Neuronal stem cell (in vitro differentiated cells): Measurements from ENCODE around the gene TBXA2R.
"Not testable (repeated sequence)": the region's sequence is repeated elsewhere in the genome, so short reads cannot be mapped to it uniquely, and the experiment has no call there.

Experiments used
- DNase-seq: peaks from one replicate; pipeline ENCODE4 v3.0.0-alpha.2; 2013; ENCODE audit warnings: low spot score
- H2AFZ ChIP-seq: one replicate; pipeline ENCODE4 v1.6.1; 2013; ENCODE audit warnings: mild to moderate bottlenecking, low read length, inconsistent platforms
- H2AK5ac ChIP-seq: 2 replicates; pipeline ENCODE4 v1.6.1; 2013; ENCODE audit warnings: low read depth, mild to moderate bottlenecking, inconsistent platforms, low read length, moderate library complexity, mixed read lengths
- H2BK120ac ChIP-seq: 2 replicates; pipeline ENCODE4 v1.6.1; 2013; ENCODE audit warnings: low read depth, mild to moderate bottlenecking, inconsistent platforms, low read length, moderate library complexity, mixed read lengths
- H2BK12ac ChIP-seq: one replicate; pipeline ENCODE4 v1.6.1; 2013; ENCODE audit warnings: low read length, inconsistent platforms
- H2BK15ac ChIP-seq: 2 replicates; pipeline ENCODE4 v1.6.1; 2013; ENCODE audit warnings: mild to moderate bottlenecking, low read length, inconsistent platforms, mixed read lengths
- H2BK5ac ChIP-seq: one replicate; pipeline ENCODE4 v1.6.1; 2013; ENCODE audit warnings: inconsistent platforms, mild to moderate bottlenecking, low read length, moderate library complexity
- H3K14ac ChIP-seq: one replicate; pipeline ENCODE4 v1.6.1; 2013; ENCODE audit warnings: low read length, inconsistent platforms
- H3K18ac ChIP-seq: 2 replicates; pipeline ENCODE4 v1.6.1; 2013; ENCODE audit warnings: low read length, inconsistent platforms
- H3K23ac ChIP-seq: 2 replicates; pipeline ENCODE4 v1.6.1; 2013; ENCODE audit warnings: low read depth, mild to moderate bottlenecking, mixed read lengths, low read length, inconsistent platforms; ENCODE audit not compliant: poor library complexity
- H3K27ac ChIP-seq: replicated peaks from 3 replicates; pipeline ENCODE4 v1.5.1; 2013; ENCODE audit warnings: low read length, inconsistent platforms
- H3K27me3 ChIP-seq, 3 experiments: 2 replicates each; pipeline ENCODE4 v1.6.1; 2013; ENCODE audit warnings: low read length in 3 of 3, mild to moderate bottlenecking in 2 of 3, inconsistent platforms in 1 of 3, low read depth in 1 of 3, mixed read lengths in 1 of 3, moderate library complexity in 1 of 3; ENCODE audit not compliant: control insufficient read depth in 3 of 3, insufficient read depth in 3 of 3
- H3K36me3 ChIP-seq, 2 donors: replicated peaks in 1 of 2; 2 replicates each; pipeline ENCODE4 v1.6.1; 2013; ENCODE audit warnings: low read length in 2 of 2; ENCODE audit not compliant: control insufficient read depth in 2 of 2, insufficient read depth in 2 of 2
- H3K4ac ChIP-seq: 2 replicates; pipeline ENCODE4 v1.6.1; 2013; ENCODE audit warnings: inconsistent platforms, mild to moderate bottlenecking, low read length, moderate library complexity
- H3K4me1 ChIP-seq, 2 donors: 1 replicate in 1 of 2; 2 replicates in 1 of 2; pipeline ENCODE4 v1.6.1; 2013; ENCODE audit warnings: low read length in 2 of 2, low read depth in 1 of 2; ENCODE audit not compliant: control insufficient read depth in 2 of 2, insufficient read depth in 1 of 2
- H3K4me2 ChIP-seq: one replicate; pipeline ENCODE4 v1.6.1; 2013; ENCODE audit warnings: mild to moderate bottlenecking, low read length, inconsistent platforms; ENCODE audit not compliant: insufficient read depth, poor library complexity, severe bottlenecking
- H3K4me3 ChIP-seq, 2 donors: 2 replicates each; pipeline ENCODE4 v1.5.1; 2013; ENCODE audit warnings: low read length in 2 of 2, mild to moderate bottlenecking in 2 of 2, inconsistent platforms in 1 of 2, moderate library complexity in 1 of 2
- H3K79me1 ChIP-seq: one replicate; pipeline ENCODE4 v1.6.1; 2013; ENCODE audit warnings: low read depth, mild to moderate bottlenecking, inconsistent platforms, low read length, moderate library complexity
- H3K9ac ChIP-seq: one replicate; pipeline ENCODE4 v1.6.1; 2013; ENCODE audit warnings: mild to moderate bottlenecking, low read depth, low read length, inconsistent platforms; ENCODE audit not compliant: poor library complexity
- H3K9me3 ChIP-seq, 2 donors: replicated peaks in 1 of 2; 2 replicates each; pipeline versions ENCODE3 to v1.6.1; 2013; ENCODE audit warnings: low read length in 2 of 2, mild to moderate bottlenecking in 2 of 2, inconsistent platforms in 1 of 2, low read depth in 1 of 2, mixed read lengths in 1 of 2, moderate library complexity in 1 of 2; ENCODE audit not compliant: control insufficient read depth in 2 of 2, insufficient read depth in 1 of 2
- H4K8ac ChIP-seq: one replicate; pipeline ENCODE4 v1.6.1; 2013; ENCODE audit warnings: low read depth, mild to moderate bottlenecking, inconsistent platforms, low read length, moderate library complexity
- H4K91ac ChIP-seq: one replicate; pipeline ENCODE4 v1.6.1; 2013; ENCODE audit warnings: low read length, low read depth, mild to moderate bottlenecking, inconsistent platforms; ENCODE audit not compliant: poor library complexity
- WGBS, 2 donors: extraction: QIAGEN DNeasy Blood & Tissue Kit; methylation state at CpG; one replicate each; pipeline ENCODE4 v1.1.7; 2013; ENCODE audit warnings: missing lambda C conversion rate in 2 of 2, mixed read lengths in 1 of 2; ENCODE audit not compliant: insufficient read length in 2 of 2, insufficient replicate concordance in 1 of 2; ENCODE audit errors: extremely low coverage in 2 of 2; 5-methylcytosine and 5-hydroxymethylcytosine counted together

The TBXA2R gene

DNA sequence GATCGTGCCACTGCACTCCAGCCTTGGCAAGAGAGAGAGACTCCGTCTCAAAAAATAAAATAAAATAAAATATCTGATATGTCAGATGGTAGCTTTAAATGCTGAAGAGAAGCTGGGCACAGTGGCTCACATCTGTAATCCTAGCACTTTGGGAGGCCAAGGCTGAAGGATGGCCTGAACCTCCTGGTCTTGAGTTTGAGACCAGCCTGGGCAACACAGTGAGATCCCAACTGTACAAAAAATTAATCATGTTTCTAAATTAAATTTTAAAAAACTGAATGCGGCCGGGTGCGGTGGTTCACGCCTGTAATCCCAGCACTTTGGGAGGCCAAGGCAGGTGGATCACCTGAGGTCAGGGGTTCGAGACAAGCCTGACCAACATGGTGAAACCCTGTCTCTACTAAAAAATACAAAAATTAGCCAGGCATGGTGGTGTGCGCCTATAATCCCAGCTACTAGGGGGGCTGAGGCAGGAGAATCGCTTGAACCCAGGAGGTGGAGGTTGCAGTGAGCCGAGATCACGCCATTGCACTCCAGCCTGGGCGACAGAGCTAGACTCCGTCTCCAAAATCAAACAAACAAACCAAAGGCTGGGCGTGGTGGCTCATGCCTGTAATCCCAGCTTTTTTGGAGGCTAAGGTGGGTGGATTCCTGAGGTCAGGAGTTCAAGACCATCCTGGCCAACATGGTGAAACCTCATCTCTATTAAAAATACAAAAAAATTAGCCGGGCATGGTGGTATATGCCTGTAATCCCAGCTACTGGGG lies 22.5 kb downstream of the TBXA2R start:
- H3K27ac ChIP-seq, H3K18ac ChIP-seq, H2BK5ac ChIP-seq, H2AK5ac ChIP-seq, H2AFZ ChIP-seq, H3K4ac ChIP-seq, H3K23ac ChIP-seq, H3K4me3 ChIP-seq, H4K91ac ChIP-seq, DNase-seq, H2BK120ac ChIP-seq, H3K4me1 ChIP-seq, H3K36me3 ChIP-seq, H3K4me2 ChIP-seq, H2BK12ac ChIP-seq, H4K8ac ChIP-seq, H3K9ac ChIP-seq, H2BK15ac ChIP-seq, H3K9me3 ChIP-seq, H3K79me1 ChIP-seq, H3K14ac ChIP-seq: not testable (repeated sequence)
- WGBS, 2 donors, result no CpG with 5 or more reads among the region's 15 CpGs
- peaks cover 8 to 28% (median 23%) of the 10 kb centered on the region in 3 experiments for H3K27me3 ChIP-seq

DNA sequence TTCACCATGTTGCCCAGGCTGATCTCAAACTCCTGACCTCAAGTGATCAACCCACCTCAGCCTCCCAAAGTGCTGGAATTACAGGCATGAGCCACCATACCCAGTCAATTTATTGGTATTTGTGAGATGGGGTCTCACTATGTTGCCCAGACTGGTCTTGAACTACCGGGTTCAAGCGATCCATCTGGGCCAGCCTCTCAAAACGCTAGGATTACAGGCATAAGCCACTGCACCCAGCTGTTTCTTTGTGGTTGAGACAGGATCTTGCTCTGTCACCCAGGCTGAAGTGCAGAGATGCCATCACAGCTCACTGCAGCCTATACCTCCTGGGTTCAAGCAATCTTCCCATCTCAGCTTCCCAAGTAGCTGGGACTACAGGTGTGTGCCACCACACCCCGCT lies 24.9 kb downstream of the TBXA2R start:
- H2AK5ac ChIP-seq, H2AFZ ChIP-seq, H3K27ac ChIP-seq, H3K36me3 ChIP-seq, H3K23ac ChIP-seq, H3K4ac ChIP-seq, H3K9ac ChIP-seq, H4K8ac ChIP-seq, H3K4me2 ChIP-seq, DNase-seq, H2BK5ac ChIP-seq, H3K4me1 ChIP-seq, H3K79me1 ChIP-seq, H3K18ac ChIP-seq, H3K4me3 ChIP-seq, H3K14ac ChIP-seq, H4K91ac ChIP-seq, H2BK12ac ChIP-seq, H2BK15ac ChIP-seq, H3K9me3 ChIP-seq, H2BK120ac ChIP-seq: not testable (repeated sequence)
- peaks cover 8 to 41% (median 22%) of the 10 kb centered on the region in 3 experiments for H3K27me3 ChIP-seq
- WGBS, 2 donors, result no CpG with 5 or more reads among the region's 4 CpGs

DNA sequence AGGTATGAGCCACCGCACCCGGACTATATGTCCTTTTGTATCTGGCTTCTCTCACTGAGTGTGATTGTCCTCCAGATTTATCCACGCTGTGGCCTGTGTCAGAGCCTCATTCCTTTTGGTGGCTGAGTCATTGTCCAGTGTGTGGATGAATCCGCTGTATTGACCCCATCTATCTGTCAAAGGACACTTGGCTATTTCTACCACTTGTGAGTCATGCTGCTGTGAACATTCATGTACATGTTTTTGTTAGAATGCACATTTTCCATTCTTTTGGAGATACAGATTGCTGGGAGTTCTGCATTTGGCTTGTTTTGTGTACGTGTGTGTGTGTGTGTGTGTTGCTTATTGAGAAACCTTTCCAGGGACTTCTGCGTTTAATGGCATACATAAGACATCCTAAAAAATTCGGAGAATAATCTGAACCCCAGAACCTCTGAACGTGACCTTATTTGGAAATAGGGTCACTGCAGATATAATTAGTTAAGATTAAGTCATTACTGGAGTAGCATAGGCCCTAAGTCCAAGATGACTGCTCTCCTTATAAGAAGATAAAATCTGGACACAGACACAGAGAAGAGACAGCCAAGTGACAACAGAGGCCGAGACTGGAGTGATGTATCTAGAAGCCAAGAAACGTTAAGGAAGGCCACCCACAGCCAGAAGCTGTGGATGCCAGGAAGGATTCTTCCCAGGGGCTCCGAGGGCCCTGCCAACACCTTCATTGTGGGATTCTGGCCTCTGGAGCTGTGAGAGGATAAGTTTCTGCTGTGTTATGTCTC lies 26.3 kb downstream of the TBXA2R start:
- no peak overlapping the region for H2AFZ ChIP-seq
- no peak overlapping the region for H4K8ac ChIP-seq
- no peak overlapping the region for H3K4ac ChIP-seq
- no peak overlapping the region for H4K91ac ChIP-seq
- H2BK5ac ChIP-seq, result no peak overlapping the region
- DNase-seq, result no peak
- H3K23ac ChIP-seq, result no peak overlapping the region
- H3K4me3 ChIP-seq, result no peak overlapping the region
- H3K4me2 ChIP-seq, result no peak overlapping the region
- H3K36me3 ChIP-seq, result peaks cover 2 to 13% of the 10 kb centered on the region in 2 donors
- H3K79me1 ChIP-seq, result no peaks in the 10 kb centered on the region
- H3K9me3 ChIP-seq, result no peaks in the 10 kb centered on the region
- H2BK12ac ChIP-seq, result no peak overlapping the region
- no peak overlapping the region for H2BK15ac ChIP-seq
- H3K9ac ChIP-seq, result no peak overlapping the region
- no peak overlapping the region for H3K27ac ChIP-seq
- peaks cover 0 to 35% (median 11%) of the 10 kb centered on the region in 3 experiments for H3K27me3 ChIP-seq
- no peak overlapping the region for H2AK5ac ChIP-seq
- H2BK120ac ChIP-seq, result no peak overlapping the region
- H3K14ac ChIP-seq, result no peak overlapping the region
- no peak overlapping the region for H3K18ac ChIP-seq
- peaks cover 0 to 11% of the 10 kb centered on the region in 2 donors for H3K4me1 ChIP-seq
- no CpG with 5 or more reads among the region's 11 CpGs for WGBS, 2 donors

DNA sequence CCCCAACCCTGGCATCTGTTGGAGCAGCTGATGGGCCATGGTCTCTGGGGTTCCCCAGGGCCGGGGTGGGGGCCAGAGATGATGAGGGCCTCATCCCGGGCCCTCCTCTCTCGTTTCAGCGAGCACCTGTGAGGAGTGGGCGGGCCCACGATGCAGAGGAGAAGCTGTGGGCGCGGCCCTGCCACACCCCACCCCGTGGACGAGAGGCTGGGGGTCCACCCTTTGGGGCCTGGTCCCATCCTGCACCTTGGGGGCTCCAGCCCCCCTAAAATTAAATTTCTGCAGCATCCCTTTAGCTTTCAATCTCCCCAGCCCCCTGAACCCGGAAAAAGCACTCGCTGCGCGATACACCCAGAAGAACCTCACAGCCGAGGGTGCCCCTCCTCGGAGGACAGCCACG lies 28.3 kb downstream of the TBXA2R start:
- no peak overlapping the region for H3K14ac ChIP-seq
- H3K9ac ChIP-seq, result no peak overlapping the region
- no peak overlapping the region for H4K91ac ChIP-seq
- no peaks in the 10 kb centered on the region for H3K79me1 ChIP-seq
- no peak for DNase-seq
- peaks cover 9 to 19% of the 10 kb centered on the region in 2 donors for H3K36me3 ChIP-seq
- H3K4me2 ChIP-seq, result no peak overlapping the region
- H2BK5ac ChIP-seq, result no peak overlapping the region
- H2BK120ac ChIP-seq, result no peak overlapping the region
- no peak overlapping the region for H3K18ac ChIP-seq
- no CpG with 5 or more reads among the region's 17 CpGs for WGBS, 2 donors
- H2BK12ac ChIP-seq, result no peak overlapping the region
- no peak overlapping the region for H3K4ac ChIP-seq
- no peak overlapping the region for H3K23ac ChIP-seq
- H3K4me3 ChIP-seq, result no peak overlapping the region
- no peak overlapping the region for H3K27ac ChIP-seq
- H3K9me3 ChIP-seq, result no peaks in the 10 kb centered on the region
- no peak overlapping the region for H2AFZ ChIP-seq
- H3K4me1 ChIP-seq, result peaks cover 0 to 14% of the 10 kb centered on the region in 2 donors
- no peak overlapping the region for H2BK15ac ChIP-seq
- H3K27me3 ChIP-seq, result peaks cover 0 to 29% (median under 1%) of the 10 kb centered on the region in 3 experiments
- no peak overlapping the region for H4K8ac ChIP-seq
- H2AK5ac ChIP-seq, result no peak overlapping the region
